HT-29 (cell line): ENCODE data around the gene TRIOBP. TPM values are rescaled to one million over a fixed set of nuclear protein-coding genes. Genes with fewer than 3 reads are reported as not detected.
"Not testable (repeated sequence)": the region's sequence is repeated elsewhere in the genome, so short reads cannot be mapped to it uniquely, and the experiment has no call there.

Source experiments
- DNase-seq: peaks from one replicate; pipeline ENCODE4 v3.0.0-alpha.2; 2015; ENCODE audit warnings: low spot score
- total RNA-seq: library from RNA; depleted of rRNA; stranded (reverse); fragments of >200 nt; shearing (Covaris generic); gene quantifications from 2 replicates; pipeline ENCODE4 v1.2.3, GENCODE V29; 2014

Gene TRIOBP
- total RNA-seq, 1 experiment from 2014 or later, result 91.3 TPM

GRCh38 chr22:37690407-37690806, 6.4 kb upstream of the TRIOBP start:
- no peak for DNase-seq

GRCh38 chr22:37690901-37691504, 5.8 kb upstream of the TRIOBP start:
- no peak for DNase-seq

- DNase-seq, result no peak
Measured at GRCh38 chr22:37692627-37693285, 4.1 kb upstream of the TRIOBP start.

- not testable (repeated sequence) for DNase-seq
Measured at GRCh38 chr22:37694131-37694530, 2.7 kb upstream of the TRIOBP start.

GRCh38 chr22:37696260-37696656, 590 bp upstream of the TRIOBP start:
- DNase-seq, result not testable (repeated sequence)

GRCh38 chr22:37697538-37697835, 639 bp downstream of the TRIOBP start:
- no peak for DNase-seq

GRCh38 chr22:37701141-37701786, 4.4 kb downstream of the TRIOBP start:
- no peak for DNase-seq

GRCh38 chr22:37703906-37704305, 7.1 kb downstream of the TRIOBP start:
- DNase-seq, result no peak

GRCh38 chr22:37704645-37705044, 7.8 kb downstream of the TRIOBP start:
- no peak for DNase-seq

GRCh38 chr22:37705205-37705604, 8.4 kb downstream of the TRIOBP start:
- DNase-seq, result no peak

GRCh38 chr22:37708580-37709444, 12.0 kb downstream of the TRIOBP start:
- no peak for DNase-seq

GRCh38 chr22:37709445-37709765, 12.6 kb downstream of the TRIOBP start:
- no peak for DNase-seq

GRCh38 chr22:37710675-37711074, 13.8 kb downstream of the TRIOBP start:
- no peak for DNase-seq

GRCh38 chr22:37711490-37711889, 14.6 kb downstream of the TRIOBP start:
- no peak for DNase-seq

- no peak for DNase-seq
Measured at GRCh38 chr22:37713761-37714160, 16.9 kb downstream of the TRIOBP start.

GRCh38 chr22:37714634-37715033, 17.8 kb downstream of the TRIOBP start:
- no peak for DNase-seq

- DNase-seq, result no peak
Measured at GRCh38 chr22:37715760-37716159, 18.9 kb downstream of the TRIOBP start.

GRCh38 chr22:37716708-37717107, 19.9 kb downstream of the TRIOBP start:
- no peak for DNase-seq

GRCh38 chr22:37717235-37717634, 20.4 kb downstream of the TRIOBP start:
- not testable (repeated sequence) for DNase-seq

- DNase-seq, result not testable (repeated sequence)
Measured at GRCh38 chr22:37717746-37718305, 21.0 kb downstream of the TRIOBP start.

- DNase-seq, result no peak
Measured at GRCh38 chr22:37725551-37726240, 28.8 kb downstream of the TRIOBP start.
